Breast epithelium (tissue), 3 donors: ENCODE results near the gene REPIN1.

Experiments
- POLR2A ChIP-seq: fragments of 450-650 bp; IDR thresholded peaks from one replicate; pipeline ENCODE4 v1.6.1; 2016; ENCODE audit warnings: antibody characterized with exemption, mild to moderate bottlenecking, moderate library complexity
- POLR2AphosphoS5 ChIP-seq, 3 donors: sonication (generic); formaldehyde crosslinking; IDR thresholded peaks; one replicate each; pipeline ENCODE4 v1.6.1; 2017; ENCODE audit warnings: antibody characterized with exemption in 3 of 3
- TF ChIP-seq, protein P1 (sequence below), 3 donors: fragments of 450-650 bp; IDR thresholded peaks; one replicate each; pipeline ENCODE4 v1.5.1; 2016 to 2017; ENCODE audit warnings: antibody characterized with exemption in 3 of 3, mild to moderate bottlenecking in 3 of 3, moderate library complexity in 3 of 3

- TF ChIP-seq POLR2AphosphoS5 (IDR thresholded peaks at IDR 0.05) = no peak
- TF ChIP-seq, protein P1, sequence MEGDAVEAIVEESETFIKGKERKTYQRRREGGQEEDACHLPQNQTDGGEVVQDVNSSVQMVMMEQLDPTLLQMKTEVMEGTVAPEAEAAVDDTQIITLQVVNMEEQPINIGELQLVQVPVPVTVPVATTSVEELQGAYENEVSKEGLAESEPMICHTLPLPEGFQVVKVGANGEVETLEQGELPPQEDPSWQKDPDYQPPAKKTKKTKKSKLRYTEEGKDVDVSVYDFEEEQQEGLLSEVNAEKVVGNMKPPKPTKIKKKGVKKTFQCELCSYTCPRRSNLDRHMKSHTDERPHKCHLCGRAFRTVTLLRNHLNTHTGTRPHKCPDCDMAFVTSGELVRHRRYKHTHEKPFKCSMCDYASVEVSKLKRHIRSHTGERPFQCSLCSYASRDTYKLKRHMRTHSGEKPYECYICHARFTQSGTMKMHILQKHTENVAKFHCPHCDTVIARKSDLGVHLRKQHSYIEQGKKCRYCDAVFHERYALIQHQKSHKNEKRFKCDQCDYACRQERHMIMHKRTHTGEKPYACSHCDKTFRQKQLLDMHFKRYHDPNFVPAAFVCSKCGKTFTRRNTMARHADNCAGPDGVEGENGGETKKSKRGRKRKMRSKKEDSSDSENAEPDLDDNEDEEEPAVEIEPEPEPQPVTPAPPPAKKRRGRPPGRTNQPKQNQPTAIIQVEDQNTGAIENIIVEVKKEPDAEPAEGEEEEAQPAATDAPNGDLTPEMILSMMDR (IDR thresholded peaks at IDR 0.05) = no peak
- no peak for TF ChIP-seq POLR2A
These were observed 41.3 kb upstream of the REPIN1 start for GRCh38 chr7:150327308-150327707.
